Measurements from ENCODE around the gene CMTM3. TPM values are rescaled to one million over a fixed set of nuclear protein-coding genes. Genes with fewer than 3 reads are reported as not detected.
"Not testable (repeated sequence)": the region's sequence is repeated elsewhere in the genome, so short reads cannot be mapped to it uniquely, and the experiment has no call there.

Gene CMTM3
- total and polyA plus RNA-seq, 2 donors = 29.2 to 33.4 TPM

GRCh38 chr16:66620429-66620795 lies 15.9 kb downstream of the CMTM3 start:
- WGBS = 79% methylated on average over 8 of the region's 8 CpGs
- H3K27ac ChIP-seq (ENCODE audit: low read depth) = no peak overlapping the region
- no peak for DNase-seq (ENCODE audit: extremely low spot score)
- H3K4me1 ChIP-seq (ENCODE audit: insufficient read depth) = no peaks in the 10 kb centered on the region
- no peak overlapping the region for H3K4me3 ChIP-seq (ENCODE audit: low read depth, low read length)
- H3K36me3 ChIP-seq (ENCODE audit: insufficient read depth) = no peaks in the 10 kb centered on the region

GRCh38 chr16:66621973-66622372 lies 17.5 kb downstream of the CMTM3 start:
- Histone ChIP-seq H3K4me1 (ENCODE audit: insufficient read depth) (no peaks in the 10 kb centered on the region), H3K36me3 (ENCODE audit: insufficient read depth) (no peaks in the 10 kb centered on the region), H3K4me3 (ENCODE audit: low read depth, low read length) (no peak overlapping the region), H3K27ac (ENCODE audit: low read depth) (no peak overlapping the region)
- no peak for DNase-seq (ENCODE audit: extremely low spot score)
- WGBS = 93% methylated on average over 14 of the region's 14 CpGs

- no peak overlapping the region for H3K27ac ChIP-seq (ENCODE audit: low read depth)
- H3K4me3 ChIP-seq (ENCODE audit: low read depth, low read length) = no peak overlapping the region
- no peak for DNase-seq (ENCODE audit: extremely low spot score)
- H3K4me1 ChIP-seq (ENCODE audit: insufficient read depth) = no peaks in the 10 kb centered on the region
- no peaks in the 10 kb centered on the region for H3K36me3 ChIP-seq (ENCODE audit: insufficient read depth)
- 81% methylated on average over 3 of the region's 3 CpGs for WGBS
Measured at GRCh38 chr16:66622863-66623262, 18.4 kb downstream of the CMTM3 start.

- H3K27ac ChIP-seq (ENCODE audit: low read depth) = no peak overlapping the region
- 87% methylated on average over 3 of the region's 3 CpGs for WGBS
- H3K4me3 ChIP-seq (ENCODE audit: low read depth, low read length) = no peak overlapping the region
- H3K36me3 ChIP-seq (ENCODE audit: insufficient read depth) = no peaks in the 10 kb centered on the region
- no peak for DNase-seq (ENCODE audit: extremely low spot score)
- H3K4me1 ChIP-seq (ENCODE audit: insufficient read depth) = no peaks in the 10 kb centered on the region
Measured at GRCh38 chr16:66623755-66624154, 19.3 kb downstream of the CMTM3 start.

- H3K36me3 ChIP-seq (ENCODE audit: insufficient read depth); H3K4me1 ChIP-seq (ENCODE audit: insufficient read depth); DNase-seq (ENCODE audit: extremely low spot score); H3K27ac ChIP-seq (ENCODE audit: low read depth); H3K4me3 ChIP-seq (ENCODE audit: low read depth, low read length): not testable (repeated sequence)
- 84% methylated on average over 17 of the region's 17 CpGs for WGBS
Measured at GRCh38 chr16:66627611-66628378, 23.3 kb downstream of the CMTM3 start.

- Histone ChIP-seq H3K27ac (ENCODE audit: low read depth) (no peak overlapping the region), H3K4me3 (ENCODE audit: low read depth, low read length) (no peak overlapping the region), H3K36me3 (ENCODE audit: insufficient read depth) (no peaks in the 10 kb centered on the region), H3K4me1 (ENCODE audit: insufficient read depth) (no peaks in the 10 kb centered on the region)
- WGBS = 88% methylated on average over 5 of the region's 5 CpGs
- no peak for DNase-seq (ENCODE audit: extremely low spot score)
Measured at GRCh38 chr16:66629856-66630255, 25.4 kb downstream of the CMTM3 start.

- whole genome bisulfite sequencing = 95% methylated on average over 30 of the region's 49 CpGs
Measured at GRCh38 chr16:66630561-66631260, 26.2 kb downstream of the CMTM3 start.

GRCh38 chr16:66631558-66631957 lies 27.1 kb downstream of the CMTM3 start:
- H3K4me3 ChIP-seq (ENCODE audit: low read depth, low read length); DNase-seq (ENCODE audit: extremely low spot score); H3K27ac ChIP-seq (ENCODE audit: low read depth); H3K36me3 ChIP-seq (ENCODE audit: insufficient read depth); H3K4me1 ChIP-seq (ENCODE audit: insufficient read depth): not testable (repeated sequence)
- WGBS = 96% methylated on average over 3 of the region's 4 CpGs

More at GRCh38 chr16:66630561-66631260, 26.2 kb downstream of the CMTM3 start:
- not testable (repeated sequence) for H3K36me3 ChIP-seq (ENCODE audit: insufficient read depth); H3K4me3 ChIP-seq (ENCODE audit: low read depth, low read length); H3K4me1 ChIP-seq (ENCODE audit: insufficient read depth); DNase-seq (ENCODE audit: extremely low spot score); H3K27ac ChIP-seq (ENCODE audit: low read depth)

GRCh38 chr16:66634527-66635196 lies 30.2 kb downstream of the CMTM3 start:
- no peak for DNase-seq (ENCODE audit: extremely low spot score)
- Histone ChIP-seq H3K4me3 (ENCODE audit: low read depth, low read length) (no peak overlapping the region), H3K36me3 (ENCODE audit: insufficient read depth) (no peaks in the 10 kb centered on the region), H3K27ac (ENCODE audit: low read depth) (no peak overlapping the region), H3K4me1 (ENCODE audit: insufficient read depth) (no peaks in the 10 kb centered on the region)
- WGBS = 90% methylated on average over 4 of the region's 4 CpGs

- H3K4me3 ChIP-seq (ENCODE audit: low read depth, low read length) = no peak overlapping the region
- H3K27ac ChIP-seq (ENCODE audit: low read depth) = no peak overlapping the region
- DNase-seq (ENCODE audit: extremely low spot score) = no peak
- WGBS = 81% methylated on average over 6 of the region's 6 CpGs
- H3K4me1 ChIP-seq (ENCODE audit: insufficient read depth) = no peaks in the 10 kb centered on the region
- H3K36me3 ChIP-seq (ENCODE audit: insufficient read depth) = no peaks in the 10 kb centered on the region
Measured at GRCh38 chr16:66635406-66635805, 30.9 kb downstream of the CMTM3 start.

- DNase-seq (ENCODE audit: extremely low spot score) = no peak
- H3K4me1 ChIP-seq (ENCODE audit: insufficient read depth) = no peaks in the 10 kb centered on the region
- WGBS = 78% methylated on average over 5 of the region's 5 CpGs
- no peaks in the 10 kb centered on the region for H3K36me3 ChIP-seq (ENCODE audit: insufficient read depth)
- H3K4me3 ChIP-seq (ENCODE audit: low read depth, low read length) = no peak overlapping the region
- H3K27ac ChIP-seq (ENCODE audit: low read depth) = no peak overlapping the region
Measured at GRCh38 chr16:66636199-66636598, 31.7 kb downstream of the CMTM3 start.

- 91% methylated on average over 3 of the region's 3 CpGs for WGBS
- Histone ChIP-seq H3K4me3 (ENCODE audit: low read depth, low read length) (no peak overlapping the region), H3K27ac (ENCODE audit: low read depth) (no peak overlapping the region), H3K36me3 (ENCODE audit: insufficient read depth) (no peaks in the 10 kb centered on the region), H3K4me1 (ENCODE audit: insufficient read depth) (no peaks in the 10 kb centered on the region)
- no peak for DNase-seq (ENCODE audit: extremely low spot score)
Measured at GRCh38 chr16:66637806-66638205, 33.3 kb downstream of the CMTM3 start.

- DNase-seq (ENCODE audit: extremely low spot score) = no peak
- no peak overlapping the region for H3K27ac ChIP-seq (ENCODE audit: low read depth)
- H3K36me3 ChIP-seq (ENCODE audit: insufficient read depth) = no peaks in the 10 kb centered on the region
- no peaks in the 10 kb centered on the region for H3K4me1 ChIP-seq (ENCODE audit: insufficient read depth)
- WGBS = 81% methylated on average over 6 of the region's 6 CpGs
- H3K4me3 ChIP-seq (ENCODE audit: low read depth, low read length) = no peak overlapping the region
Measured at GRCh38 chr16:66639091-66639885, 34.8 kb downstream of the CMTM3 start.

All from urinary bladder (tissue), 4 donors.